ENCODE results near the gene C8B.

The C8B gene

GRCh38 chr1:56898879-56899278, 66.9 kb downstream of the C8B start:
- no peak for TF ChIP-seq CTCF (IDR thresholded peaks at IDR 0.05; ENCODE audit: control insufficient read depth, extremely low read depth, insufficient read depth)
- H3K4me3 ChIP-seq (ENCODE audit: low read depth, low read length): no peak overlapping the region
- no peak for DNase-seq (ENCODE audit: low read depth)

GRCh38 chr1:56898005-56898373, 67.8 kb downstream of the C8B start:
- TF ChIP-seq CTCF (IDR thresholded peaks at IDR 0.05; ENCODE audit: control insufficient read depth, extremely low read depth, insufficient read depth): no peak
- H3K4me3 ChIP-seq (ENCODE audit: low read depth, low read length): no peak overlapping the region
- DNase-seq (ENCODE audit: low read depth): no peak

GRCh38 chr1:56897150-56898004, 68.4 kb downstream of the C8B start:
- no peak for TF ChIP-seq CTCF (IDR thresholded peaks at IDR 0.05; ENCODE audit: control insufficient read depth, extremely low read depth, insufficient read depth)
- no peak for DNase-seq (ENCODE audit: low read depth)
- no peak overlapping the region for H3K4me3 ChIP-seq (ENCODE audit: low read depth, low read length)

- TF ChIP-seq CTCF (IDR thresholded peaks at IDR 0.05; ENCODE audit: control insufficient read depth, extremely low read depth, insufficient read depth): no peak
- DNase-seq (ENCODE audit: low read depth): no peak
- no peak overlapping the region for H3K4me3 ChIP-seq (ENCODE audit: low read depth, low read length)
Measured at GRCh38 chr1:56894014-56894413, 71.8 kb downstream of the C8B start.

- DNase-seq (ENCODE audit: low read depth): no peak
- no peak overlapping the region for H3K4me3 ChIP-seq (ENCODE audit: low read depth, low read length)
- no peak for TF ChIP-seq CTCF (IDR thresholded peaks at IDR 0.05; ENCODE audit: control insufficient read depth, extremely low read depth, insufficient read depth)
Measured at GRCh38 chr1:56890229-56890628, 75.6 kb downstream of the C8B start.

GRCh38 chr1:56881417-56881816, 84.4 kb downstream of the C8B start:
- no peak for TF ChIP-seq CTCF (IDR thresholded peaks at IDR 0.05; ENCODE audit: control insufficient read depth, extremely low read depth, insufficient read depth)
- no peak overlapping the region for H3K4me3 ChIP-seq (ENCODE audit: low read depth, low read length)
- no peak for DNase-seq (ENCODE audit: low read depth)

- no peak overlapping the region for H3K4me3 ChIP-seq (ENCODE audit: low read depth, low read length)
- no peak for DNase-seq (ENCODE audit: low read depth)
- no peak for TF ChIP-seq CTCF (IDR thresholded peaks at IDR 0.05; ENCODE audit: control insufficient read depth, extremely low read depth, insufficient read depth)
Measured at GRCh38 chr1:56880774-56881173, 85.0 kb downstream of the C8B start.

All from LNCaP clone FGC (cell line).